ENCODE measurements around the gene SH2D3A. TPM values are rescaled to one million over a fixed set of nuclear protein-coding genes. Genes with fewer than 3 reads are reported as not detected.

SH2D3A gene
- total RNA-seq, 1 experiment from 2014 or later = 75.7 TPM

DNA sequence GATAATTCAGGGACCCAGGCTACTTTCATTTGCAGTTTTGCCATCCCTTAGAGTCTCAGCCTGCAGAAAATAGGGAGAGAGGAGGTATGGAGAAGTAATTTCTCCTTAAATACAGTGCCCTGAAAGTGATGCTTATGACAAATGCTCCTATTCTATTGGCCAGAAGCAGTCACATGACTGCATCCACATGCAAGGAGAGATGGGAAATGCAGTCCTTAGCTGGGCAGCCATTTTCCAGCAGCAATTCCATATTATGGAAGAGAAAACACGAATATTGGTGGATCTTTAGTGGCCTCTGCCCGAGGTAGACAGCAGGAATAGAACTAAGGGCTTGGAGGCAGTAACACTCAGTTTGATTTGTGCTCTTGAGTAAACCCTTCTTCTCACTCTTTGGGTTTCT is 44.7 kb upstream of the SH2D3A start:
- CTCF ChIA-PET = interaction anchor here (1.1 kb wide), 1 partner anchor 152 kb away, joined by 3 read pairs; no protein-coding TSS in a partner anchor
- no TSS peak for BruUV-seq (replicated peaks)
- intact Hi-C loops (cut with micrococcal nuclease) = no loop called here

More for the DNA sequence above, 44.7 kb upstream of the SH2D3A start:
- H3K4me1 ChIP-seq (ENCODE audit: control insufficient read depth in 1 of 2, insufficient read depth in 2 of 2, low read length in 2 of 2) = peaks cover 0 to 9% of the 10 kb centered on the region in 2 experiments; a peak in 3 of 4 replicates
- no peak for TF ChIP-seq EGR1 (IDR thresholded peaks at IDR 0.05; ENCODE audit: low read depth)
- no peak for TF ChIP-seq SIN3A (IDR thresholded peaks at IDR 0.05; ENCODE audit: low read depth)
- TF ChIP-seq, protein P1, sequence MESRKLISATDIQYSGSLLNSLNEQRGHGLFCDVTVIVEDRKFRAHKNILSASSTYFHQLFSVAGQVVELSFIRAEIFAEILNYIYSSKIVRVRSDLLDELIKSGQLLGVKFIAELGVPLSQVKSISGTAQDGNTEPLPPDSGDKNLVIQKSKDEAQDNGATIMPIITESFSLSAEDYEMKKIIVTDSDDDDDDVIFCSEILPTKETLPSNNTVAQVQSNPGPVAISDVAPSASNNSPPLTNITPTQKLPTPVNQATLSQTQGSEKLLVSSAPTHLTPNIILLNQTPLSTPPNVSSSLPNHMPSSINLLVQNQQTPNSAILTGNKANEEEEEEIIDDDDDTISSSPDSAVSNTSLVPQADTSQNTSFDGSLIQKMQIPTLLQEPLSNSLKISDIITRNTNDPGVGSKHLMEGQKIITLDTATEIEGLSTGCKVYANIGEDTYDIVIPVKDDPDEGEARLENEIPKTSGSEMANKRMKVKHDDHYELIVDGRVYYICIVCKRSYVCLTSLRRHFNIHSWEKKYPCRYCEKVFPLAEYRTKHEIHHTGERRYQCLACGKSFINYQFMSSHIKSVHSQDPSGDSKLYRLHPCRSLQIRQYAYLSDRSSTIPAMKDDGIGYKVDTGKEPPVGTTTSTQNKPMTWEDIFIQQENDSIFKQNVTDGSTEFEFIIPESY (IDR thresholded peaks at IDR 0.05; ENCODE audit: extremely low read depth, insufficient replicate concordance, low read length) = no peak
- no peak for TF ChIP-seq CEBPB (IDR thresholded peaks at IDR 0.05; ENCODE audit: low read depth)
- TF ChIP-seq, protein P2, sequence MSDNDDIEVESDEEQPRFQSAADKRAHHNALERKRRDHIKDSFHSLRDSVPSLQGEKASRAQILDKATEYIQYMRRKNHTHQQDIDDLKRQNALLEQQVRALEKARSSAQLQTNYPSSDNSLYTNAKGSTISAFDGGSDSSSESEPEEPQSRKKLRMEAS (IDR thresholded peaks at IDR 0.05) = peak; percentile 40; the same call in 1 of the 2 replicates
- TF ChIP-seq SP1 (IDR thresholded peaks at IDR 0.05; ENCODE audit: low read depth) = peak; percentile 92
- TF ChIP-seq POLR2A (IDR thresholded peaks at IDR 0.05; ENCODE audit: borderline replicate concordance, extremely low read depth, insufficient read depth, insufficient read length) = no peak
- TF ChIP-seq CBX3 (IDR thresholded peaks at IDR 0.05; ENCODE audit: low read depth) = peak; percentile 59; the same call in 1 of the 2 replicates
- no peak for TF ChIP-seq POLR2AphosphoS5 (IDR thresholded peaks at IDR 0.05; ENCODE audit: low read depth, low read length)
- TF ChIP-seq YY1 (IDR thresholded peaks at IDR 0.05; ENCODE audit: extremely low read depth, insufficient replicate concordance, low read depth, low read length) = peak; percentile 97
- no peak for TF ChIP-seq ZNF274 (IDR thresholded peaks at IDR 0.05; ENCODE audit: low read depth, low read length)
- TF ChIP-seq SRF (IDR thresholded peaks at IDR 0.05; ENCODE audit: low read depth) = no peak
- ATAC-seq = peak; percentile 99
- peak overlapping the region; percentile 45 for H3K4me2 ChIP-seq (ENCODE audit: low read length)
- no peaks in the 10 kb centered on the region for H3K36me3 ChIP-seq (ENCODE audit: control insufficient read depth in 1 of 2, insufficient read depth in 2 of 2, low read length in 2 of 2)
- H2AFZ ChIP-seq (ENCODE audit: low read depth, low read length, poor library complexity, severe bottlenecking) = peak overlapping the region; percentile 81
- H3K9me3 ChIP-seq (ENCODE audit: control insufficient read depth in 1 of 2, insufficient read depth in 1 of 2, low read depth in 1 of 2, low read length in 2 of 2) = peaks cover 0 to 3% of the 10 kb centered on the region in 2 experiments; a peak in 1 of 4 replicates
- H3K9me2 ChIP-seq (ENCODE audit: insufficient read depth) = no peaks in the 10 kb centered on the region
- H3K4me3 ChIP-seq (replicated peaks in 1 of 2; ENCODE audit: low read depth in 1 of 2, low read length in 2 of 2) = no peak overlapping the region
- no peak overlapping the region; the same call in 1 of the 2 replicates for H3K27ac ChIP-seq (ENCODE audit: low read depth, low read length)
- H4K20me1 ChIP-seq (ENCODE audit: insufficient read depth) = no peaks in the 10 kb centered on the region
- H3K27me3 ChIP-seq (ENCODE audit: insufficient read depth, low read length) = no peaks in the 10 kb centered on the region
- DNase-seq (ENCODE audit: low read depth, low spot score) = peak; percentile 79
- ChIA-PET RAD21 (ENCODE audit: low non-redundant PET in 1 of 2, low total read pairs in 2 of 2, uncharacterized antibody in 2 of 2, unreplicated experiment in 2 of 2) (no interaction called here), POLR2A (interaction anchor here (0.8 kb wide), 1 partner anchor 16 kb away, joined by 5 read pairs; no protein-coding TSS in a partner anchor)
- no peaks in the 10 kb centered on the region for H3K79me2 ChIP-seq (ENCODE audit: insufficient read depth, low read length)
- no peak overlapping the region for H3K9ac ChIP-seq (ENCODE audit: low read length)

All from HCT116 (cell line).